Endothelial cell of umbilical vein (primary cell): ENCODE measurements around the gene CCR5AS.
A peak's percentile ranks its signal among the peaks of the same experiment; 100 is the strongest.

Experiments used
- BruUV-seq: library from RNA; stranded (reverse); fragments of 400-500 nt; replicated peaks from 2 replicates; lab custom pipeline; 2021; lab: Mats Ljungman, UMichigan
- CTCF ChIA-PET: fragments of 300-600, 350-600 bp; sonication (Branson Sonifier 250); formaldehyde crosslinking; loops from one replicate; lab custom pipeline; 2021; ENCODE audit warnings: antibody characterized with exemption, inconsistent platforms; lab: Charles Lee
- POLR2A ChIA-PET: fragments of 300-600, 350-600 bp; sonication (Branson Sonifier 250); formaldehyde crosslinking; loops from one replicate; lab custom pipeline; 2021; ENCODE audit warnings: antibody characterized with exemption, inconsistent platforms; lab: Charles Lee
- DNase-seq: peaks from one replicate; pipeline ENCODE4 v3.0.0-alpha.2; 2011; ENCODE audit warnings: low read depth, low spot score
- FAIRE-seq: peaks from 2 replicates; lab custom pipeline; 2011; peaks lifted over from hg19 to GRCh38; lab: Jason Lieb, UNC
- H2AFZ ChIP-seq: 2 replicates; pipeline ENCODE4 v1.6.0; 2012; ENCODE audit warnings: low read depth, low read length, control low read depth, inconsistent platforms
- H3K27ac ChIP-seq: 2 replicates; pipeline ENCODE4 v1.5.1; 2011; ENCODE audit warnings: low read depth, mild to moderate bottlenecking, control low read depth, low read length, moderate library complexity; ENCODE audit not compliant: insufficient read depth
- H3K27me3 ChIP-seq, 2 experiments: 2 replicates each; pipeline versions ENCODE4 v1.6.0 to v1.6.1; 2011; ENCODE audit warnings: low read length in 2 of 2, mixed read lengths in 1 of 2; ENCODE audit not compliant: control insufficient read depth in 2 of 2, insufficient read depth in 2 of 2
- H3K36me3 ChIP-seq, 2 experiments: 2 replicates in 1 of 2; 3 replicates in 1 of 2; pipeline ENCODE4 v1.5.1; 2011; ENCODE audit warnings: low read length in 2 of 2, mild to moderate bottlenecking in 1 of 2, moderate library complexity in 1 of 2; ENCODE audit not compliant: control insufficient read depth in 2 of 2, insufficient read depth in 2 of 2; ENCODE audit errors: extremely low read depth in 1 of 2
- H3K4me1 ChIP-seq: 3 replicates; pipeline ENCODE4 v1.5.1; 2011; ENCODE audit warnings: mild to moderate bottlenecking, low read length; ENCODE audit not compliant: control insufficient read depth, insufficient read depth; ENCODE audit errors: extremely low read depth
- H3K4me2 ChIP-seq: 2 replicates; pipeline ENCODE4 v1.6.1; 2011; ENCODE audit warnings: low read length, control low read depth, mixed read lengths; ENCODE audit not compliant: insufficient read depth
- H3K4me3 ChIP-seq, 3 experiments: fragments of 200-600 bp in 1 of 3; sonication (generic), shearing (Covaris generic) in 1 of 3; replicated peaks in 1 of 3; 2 replicates each; pipeline ENCODE4 v1.5.1; 2011 to 2016; ENCODE audit warnings: control low read depth in 3 of 3, low read length in 3 of 3, mild to moderate bottlenecking in 2 of 3, inconsistent platforms in 1 of 3, low read depth in 1 of 3, moderate library complexity in 1 of 3; ENCODE audit not compliant: insufficient read depth in 1 of 3
- H3K79me2 ChIP-seq: 2 replicates; pipeline ENCODE4 v1.6.0; 2012; ENCODE audit warnings: low read length, inconsistent platforms; ENCODE audit not compliant: control insufficient read depth, insufficient read depth
- H3K9ac ChIP-seq: replicated peaks from 2 replicates; pipeline ENCODE3; 2011; ENCODE audit warnings: low read length, control low read depth; ENCODE audit not compliant: insufficient read depth; ENCODE audit errors: extremely low read depth
- H3K9me1 ChIP-seq: replicated peaks from 3 replicates; pipeline ENCODE4 v1.6.0; 2011; ENCODE audit warnings: mild to moderate bottlenecking, low read length; ENCODE audit not compliant: control insufficient read depth, insufficient read depth; ENCODE audit errors: extremely low read depth
- H3K9me3 ChIP-seq: replicated peaks from 2 replicates; pipeline ENCODE4 v1.5.1; 2012; ENCODE audit warnings: low read length, inconsistent platforms; ENCODE audit not compliant: control insufficient read depth, insufficient read depth
- H4K20me1 ChIP-seq: replicated peaks from 2 replicates; pipeline ENCODE3; 2011; ENCODE audit warnings: mild to moderate bottlenecking, low read length; ENCODE audit not compliant: control insufficient read depth, insufficient read depth; ENCODE audit errors: extremely low read depth
- CTCF ChIP-seq, 2 donors: IDR thresholded peaks; 1 replicate in 1 of 2; 2 replicates in 1 of 2; pipeline ENCODE4 v1.5.1; 2011; ENCODE audit warnings: low read length in 2 of 2, mild to moderate bottlenecking in 2 of 2, moderate library complexity in 2 of 2, control low read depth in 1 of 2, inconsistent platforms in 1 of 2, low read depth in 1 of 2; ENCODE audit not compliant: insufficient read depth in 1 of 2; ENCODE audit errors: extremely low read depth in 1 of 2
- EZH2 ChIP-seq: IDR thresholded peaks from 2 replicates; pipeline ENCODE4 v1.6.1; 2012; ENCODE audit warnings: borderline replicate concordance, low read depth, mild to moderate bottlenecking, moderate library complexity, low read length, inconsistent platforms; ENCODE audit not compliant: severe bottlenecking
- FOS ChIP-seq: IDR thresholded peaks from 2 replicates; pipeline ENCODE4 v1.6.1; 2011; ENCODE audit warnings: mild to moderate bottlenecking, low read length, moderate library complexity, borderline replicate concordance; ENCODE audit not compliant: insufficient read depth
- GATA2 ChIP-seq: IDR thresholded peaks from 2 replicates; pipeline ENCODE4 v1.7.0; 2011; ENCODE audit warnings: low read depth, mild to moderate bottlenecking, moderate library complexity, mixed read lengths, low read length; ENCODE audit not compliant: insufficient read length, insufficient read depth
- JUN ChIP-seq: IDR thresholded peaks from 2 replicates; pipeline ENCODE4 v1.6.1; 2011; ENCODE audit warnings: borderline replicate concordance, low read depth; ENCODE audit not compliant: insufficient read length, insufficient read depth
- MAX ChIP-seq: IDR thresholded peaks from 2 replicates; pipeline ENCODE4 v1.6.1; 2011; ENCODE audit not compliant: insufficient read depth, insufficient read length
- MYC ChIP-seq: IDR thresholded peaks from one replicate; pipeline ENCODE4 v1.6.1; 2011; ENCODE audit warnings: mild to moderate bottlenecking, low read depth, low read length
- POLR2A ChIP-seq: IDR thresholded peaks from 2 replicates; pipeline ENCODE4 v1.6.1; 2012; ENCODE audit warnings: low read depth, mild to moderate bottlenecking, control low read depth, low read length
- POLR2AphosphoS5 ChIP-seq: IDR thresholded peaks from 2 replicates; pipeline ENCODE4 v1.6.1; 2012; ENCODE audit warnings: low read depth, mild to moderate bottlenecking, control low read depth, low read length, moderate library complexity; ENCODE audit not compliant: insufficient read depth
- dilution Hi-C: fragments of 300-500 bp; cut with MboI; formaldehyde crosslinking; loops from one replicate; pipeline ENCODE4 v1.15.0; 2019; ENCODE audit warnings: low sequenced_read_pairs; ENCODE audit not compliant: extremely low pct_ligation_motif_present
- intact Hi-C: fragments of 100-400 bp; cut with micrococcal nuclease; formaldehyde crosslinking; loops from one replicate; pipeline ENCODE4 v1.10.0; 2022

Gene CCR5AS

DNA sequence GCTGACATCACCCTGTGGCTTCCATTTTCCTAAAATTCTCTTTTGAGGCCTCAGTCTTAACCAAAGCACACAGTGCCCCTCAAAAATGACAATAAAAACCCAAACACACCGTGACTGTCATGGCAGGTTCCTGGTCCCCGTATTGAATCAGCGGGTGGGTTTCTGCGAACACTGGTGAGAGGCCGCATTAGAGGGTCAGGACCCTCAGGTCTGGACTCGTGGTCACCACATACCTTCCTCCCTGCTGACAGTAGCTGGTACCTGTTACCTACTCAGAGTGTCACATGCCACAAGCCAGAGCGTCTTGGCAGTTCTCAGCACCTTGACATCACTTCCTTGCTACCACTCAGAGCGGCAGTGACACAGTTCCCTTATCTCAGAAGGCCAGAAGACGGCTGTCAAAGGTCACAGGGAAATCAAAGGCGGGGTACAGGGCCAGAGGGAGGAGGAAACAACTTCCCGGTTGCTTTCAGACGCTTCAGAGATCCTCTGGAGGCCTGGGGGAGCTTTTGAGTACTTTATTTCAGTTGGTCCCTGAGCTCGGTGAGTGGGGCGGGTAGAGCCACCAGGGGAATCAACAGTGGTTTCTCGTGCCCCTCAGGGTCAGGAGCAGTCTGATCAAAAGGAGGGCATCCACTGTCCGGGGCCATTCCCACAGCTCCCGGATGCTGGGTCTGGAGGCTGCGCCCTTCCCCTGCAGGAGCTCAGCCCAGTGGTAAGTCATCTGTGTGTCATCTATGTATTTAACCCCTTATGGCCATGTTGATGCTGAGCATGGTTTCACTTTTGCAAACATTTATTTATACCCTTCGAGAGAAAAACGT, at the start of gene CCR5AS, which contains the start of gene CCRL2:
Gene CCR5AS (minus strand): TSS at position 279 of the 824 bp plus-strand sequence.
Gene CCRL2 (plus strand): TSS at position 472 of the 824 bp plus-strand sequence. CDS start 821 bp downstream, outside the sequence.
- Histone ChIP-seq H3K4me2 (peak within 1 kb of the TSS; percentile 93), H3K9me3 (no peaks in the 10 kb centered on the region), H3K4me3 (peak within 1 kb of the TSS; percentile 19 to 67 (median 23)), H3K9ac (peak within 1 kb of the TSS; percentile 77), H3K27me3 (no peaks in the 10 kb centered on the region), H4K20me1 (no peaks in the 10 kb centered on the region), H3K4me1 (peaks cover 41% of the 10 kb centered on the region), H2AFZ (peak within 1 kb of the TSS; percentile 89), H3K36me3 (no peaks in the 10 kb centered on the region), H3K27ac (peak within 1 kb of the TSS; percentile 63), H3K9me1 (no peaks in the 10 kb centered on the region), H3K79me2 (no peaks in the 10 kb centered on the region)
- peak; percentile 85 for FAIRE-seq
- ChIA-PET POLR2A (no interaction called here), CTCF (interaction anchor here (0.5 to 6.8 kb wide), 8 partner anchors 9 to 1922 kb away, joined by 3 to 50 read pairs (median 4); no protein-coding TSS in a partner anchor)
- TF ChIP-seq POLR2A (peak; percentile 35), CTCF (IDR thresholded peaks at IDR 0.05; ENCODE audit: extremely low read depth in 1 of 2, insufficient read depth in 1 of 2, low read depth in 1 of 2, low read length in 2 of 2) (no peak), MYC (no peak), EZH2 (no peak), JUN (peak; percentile 18), GATA2 (peak; percentile 87), MAX (peak; percentile 49), POLR2AphosphoS5 (peak; percentile 38), FOS (peak; percentile 52)
- BruUV-seq, result TSS peak; percentile 78
- intact Hi-C loops (loop anchor here (1.0 kb wide), 1 partner anchor 21 kb away; no protein-coding TSS in a partner anchor), dilution Hi-C loops (no loop called here)
- DNase-seq, result peak; percentile 86
